Stimulated activated CD4-positive, alpha-beta T cell treated with anti-CD3 and anti-CD28 coated beads, Interleukin-2, amount 100 ng/mL, for 24 hours (primary cell): Measurements from ENCODE around the gene TRERF1.

Experiments used
- DNase-seq, 2 donors: peaks; one replicate each; pipeline ENCODE4 v3.0.0-alpha.2; 2020

TRERF1 gene

GRCh38 chr6:42268016-42268834 is 183.5 kb downstream of the TRERF1 start:
- DNase-seq, result no peak

DNA sequence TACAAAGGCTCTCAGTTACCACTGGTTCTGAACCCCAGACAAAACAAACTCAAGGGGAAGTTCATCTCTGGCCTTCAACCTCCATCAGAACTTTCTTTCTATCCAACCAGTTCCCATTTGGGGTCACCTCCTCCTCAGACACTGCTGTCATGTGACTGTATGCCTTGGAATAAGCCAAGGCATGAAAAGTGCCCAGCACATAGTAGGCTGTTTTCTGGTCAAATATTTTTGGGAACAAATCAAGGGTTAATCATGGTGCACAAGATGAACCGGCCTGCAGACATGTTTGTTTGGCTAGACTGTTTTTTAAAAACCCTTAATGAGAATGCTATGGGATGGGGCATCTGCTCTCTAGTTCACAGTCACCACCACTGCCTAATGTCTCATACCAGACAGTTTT is 185.2 kb downstream of the TRERF1 start:
- no peak for DNase-seq

GRCh38 chr6:42264852-42265390 is 186.8 kb downstream of the TRERF1 start:
- no peak for DNase-seq

DNA sequence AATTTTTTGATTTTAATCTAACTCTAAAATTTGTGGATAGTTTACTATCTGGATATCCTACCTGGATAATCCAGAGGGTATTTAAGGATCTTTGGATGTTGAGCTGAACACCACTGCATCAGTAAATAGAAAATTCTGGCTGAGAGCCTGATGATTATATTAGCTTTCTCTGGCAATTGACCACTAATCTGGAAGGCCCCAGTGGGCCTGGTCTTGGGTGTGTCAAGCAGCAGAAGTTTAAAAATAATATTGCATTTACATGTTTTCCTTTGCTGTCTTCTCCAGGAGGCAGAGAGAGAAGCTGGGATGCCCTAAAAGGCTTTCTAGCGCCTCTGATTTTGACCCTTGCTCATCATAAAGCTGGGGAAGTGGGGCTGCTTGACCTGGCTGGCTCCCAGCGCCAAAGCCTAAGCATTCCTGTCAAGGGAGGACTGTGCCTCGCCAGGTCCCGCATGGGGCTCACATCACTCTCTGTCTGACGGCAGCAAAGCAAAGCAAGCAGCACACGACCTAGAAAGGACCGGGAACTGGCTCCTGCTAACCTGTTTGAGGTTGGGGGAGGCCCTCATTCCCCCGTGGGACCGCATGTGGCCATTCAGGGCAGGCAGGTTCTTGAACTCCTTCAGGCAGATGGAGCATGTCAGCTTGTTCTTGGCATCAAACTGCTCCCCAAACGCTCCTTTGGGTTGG is 187.4 kb downstream of the TRERF1 start:
- DNase-seq, result no peak

- no peak for DNase-seq
These were observed 188.5 kb downstream of the TRERF1 start for GRCh38 chr6:42263165-42263728.

- DNase-seq, result peak; percentile 54 to 58
These were observed 190.8 kb downstream of the TRERF1 start for GRCh38 chr6:42260972-42261371.

DNA sequence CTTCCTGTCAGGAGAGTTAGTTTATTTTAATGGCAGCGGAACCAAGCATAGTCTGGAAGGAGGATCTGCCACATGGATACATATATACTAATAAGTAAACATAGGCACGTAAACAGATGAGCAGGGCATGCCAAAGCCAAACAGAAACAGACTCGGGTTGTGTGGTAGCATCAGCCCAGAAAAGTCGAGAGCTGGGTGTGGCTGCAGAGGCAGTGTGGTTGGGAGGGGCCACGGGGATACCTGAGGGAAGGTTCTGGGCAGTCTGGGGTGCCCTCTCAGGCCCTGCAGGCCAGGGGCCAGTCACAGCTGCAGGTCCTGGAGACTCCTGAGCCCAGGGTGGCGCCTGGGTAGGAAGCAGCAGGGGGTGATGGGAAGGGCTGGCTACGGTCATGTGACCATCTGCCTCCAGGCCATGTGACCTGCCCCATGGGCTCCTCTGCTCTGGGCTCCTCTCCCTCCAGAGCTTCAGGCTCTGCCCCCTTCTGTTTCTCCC is 191.3 kb downstream of the TRERF1 start:
- DNase-seq, result no peak

DNA sequence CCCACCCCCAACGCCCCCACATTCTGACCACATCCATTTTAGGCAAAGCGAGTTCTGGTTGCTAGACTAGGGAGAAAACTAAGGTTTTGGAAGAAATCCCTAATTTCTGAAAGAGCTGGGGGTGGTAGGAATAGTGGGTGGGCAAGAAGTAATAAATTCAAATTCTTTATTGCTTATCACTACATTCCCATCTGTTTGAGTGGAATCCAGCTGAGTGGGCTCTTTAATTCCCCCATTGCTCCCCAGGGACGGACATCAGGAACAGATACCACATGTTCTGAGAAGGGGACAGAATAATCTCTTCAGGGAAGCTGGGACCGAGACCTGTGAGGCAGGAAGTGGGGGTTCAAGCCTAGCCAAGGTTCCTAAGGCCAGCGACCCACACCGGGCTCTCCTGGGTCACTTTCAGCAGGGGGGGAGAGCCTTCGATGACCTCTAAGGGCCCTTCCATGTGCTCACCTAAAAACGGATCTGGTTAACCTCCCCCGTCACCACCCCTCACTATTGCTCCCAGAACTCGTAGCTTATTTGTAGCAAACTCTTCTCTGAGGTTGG is 191.8 kb downstream of the TRERF1 start:
- DNase-seq, result no peak

GRCh38 chr6:42259286-42259685 is 192.4 kb downstream of the TRERF1 start:
- no peak for DNase-seq

GRCh38 chr6:42257614-42258013 is 194.1 kb downstream of the TRERF1 start:
- no peak for DNase-seq

GRCh38 chr6:42257063-42257462 is 194.7 kb downstream of the TRERF1 start:
- DNase-seq, result no peak

DNA sequence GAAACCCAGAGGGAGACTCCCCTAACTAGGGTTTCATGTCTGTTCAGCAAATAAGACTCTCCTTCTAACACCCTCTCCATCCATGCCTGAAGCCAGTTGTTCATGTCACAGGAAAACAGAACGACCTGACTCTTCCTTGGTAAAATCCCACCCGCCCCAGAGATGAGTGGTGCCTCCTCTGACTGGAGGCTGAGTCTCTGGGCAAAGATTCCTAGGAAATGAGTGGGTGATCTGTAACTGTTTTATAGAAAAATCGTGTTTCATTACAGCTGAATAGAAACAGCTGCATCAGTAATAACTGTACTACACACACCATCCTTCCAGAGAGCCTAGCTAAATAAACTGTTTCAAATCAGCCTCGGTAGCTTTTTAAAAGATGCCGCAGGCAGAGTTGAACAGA is 196.7 kb downstream of the TRERF1 start:
- DNase-seq, result no peak

GRCh38 chr6:42254505-42254904 is 197.2 kb downstream of the TRERF1 start:
- no peak for DNase-seq

- no peak for DNase-seq
These were observed 199.7 kb downstream of the TRERF1 start for GRCh38 chr6:42251911-42252637.

DNA sequence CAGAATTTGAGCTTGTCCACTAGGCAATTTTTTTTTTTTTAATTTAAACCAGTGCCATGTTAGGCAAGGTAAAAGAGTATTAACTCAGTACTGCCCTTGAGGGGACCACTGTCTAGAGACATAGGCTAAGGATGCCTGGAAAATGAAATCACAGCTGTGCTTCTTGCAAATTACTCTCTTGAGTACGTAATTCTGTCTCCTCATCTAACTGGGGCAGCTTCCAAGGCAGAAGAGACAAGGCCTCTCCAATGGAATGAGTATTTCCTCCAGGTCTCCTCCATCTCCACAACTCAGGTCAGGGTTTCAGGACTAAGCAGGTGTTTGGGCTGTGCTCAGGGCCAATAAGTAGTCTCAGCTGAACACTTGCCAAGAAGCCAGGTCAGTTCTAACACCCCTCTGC is 200.2 kb downstream of the TRERF1 start:
- DNase-seq, result no peak

DNA sequence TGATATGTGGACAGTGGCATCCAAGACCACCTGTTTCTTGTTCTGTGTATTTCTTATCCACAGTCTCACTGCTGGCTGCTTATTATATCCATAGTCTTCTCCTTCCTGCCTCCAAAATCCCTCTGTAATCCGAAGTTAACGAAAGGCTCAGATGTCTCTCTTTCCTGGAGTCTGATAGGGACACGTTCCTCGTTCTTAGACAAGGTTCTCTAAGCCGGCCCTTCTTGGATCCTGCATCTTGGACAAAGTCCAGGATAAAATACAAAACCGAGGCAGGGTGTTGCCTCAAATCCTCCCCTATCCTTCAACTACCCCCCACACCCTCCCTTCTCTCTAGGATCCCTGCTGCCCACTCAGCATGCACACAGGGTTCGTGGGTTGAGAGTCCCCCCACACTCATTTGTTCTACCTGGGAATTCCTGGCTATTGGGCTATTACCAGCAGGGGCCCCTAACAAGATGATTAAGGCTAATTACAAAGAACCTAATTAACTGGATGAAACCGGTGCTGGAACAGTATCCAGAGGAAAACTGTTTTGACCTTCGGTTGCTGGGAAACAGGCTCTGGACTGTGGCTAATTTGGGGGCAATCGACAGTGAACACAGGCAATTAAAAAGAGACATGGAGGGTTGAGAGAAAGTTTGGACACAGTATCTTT is 201.3 kb downstream of the TRERF1 start:
- DNase-seq, result no peak

DNA sequence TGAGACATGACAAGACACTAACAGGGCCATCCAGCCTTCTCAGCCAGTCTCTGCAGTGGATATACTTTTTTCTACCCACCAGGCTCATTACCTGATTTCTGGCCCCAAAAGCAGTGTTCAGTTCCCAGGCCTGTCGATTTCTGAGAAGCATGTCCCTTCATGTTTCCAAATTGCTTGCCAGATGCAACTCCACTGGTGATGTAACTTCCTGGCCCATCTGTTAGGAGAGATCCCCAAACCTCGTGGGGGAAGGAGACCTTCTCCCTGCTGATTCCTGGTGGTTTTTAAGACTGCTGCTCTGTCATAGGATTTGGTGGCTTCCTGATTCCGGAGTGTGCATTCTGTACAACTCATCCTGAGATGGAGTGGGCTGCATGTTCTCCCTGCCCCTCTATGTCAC is 202.4 kb downstream of the TRERF1 start:
- DNase-seq, result no peak

GRCh38 chr6:42243046-42243445 is 208.7 kb downstream of the TRERF1 start:
- no peak for DNase-seq

DNA sequence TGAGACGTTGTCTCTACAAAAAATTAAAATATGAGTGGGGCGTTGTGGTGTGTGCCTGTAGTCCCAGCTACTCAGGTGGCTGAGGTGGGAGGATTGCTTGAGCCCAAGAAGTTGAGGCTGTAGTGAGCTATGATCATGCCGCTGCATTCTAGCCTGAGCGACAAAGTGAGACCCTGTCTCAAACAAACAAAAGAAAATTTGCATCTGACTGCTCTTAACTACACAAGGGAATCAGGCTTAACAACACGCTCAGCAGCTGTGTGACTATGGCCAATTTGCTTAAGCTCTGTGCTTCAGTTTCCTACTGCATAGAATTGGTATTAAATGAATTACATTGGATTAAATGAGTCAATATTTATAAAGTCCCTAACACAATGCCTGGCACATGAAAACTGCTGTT is 209.8 kb downstream of the TRERF1 start:
- no peak for DNase-seq

- DNase-seq, result no peak
These were observed 211.9 kb downstream of the TRERF1 start for GRCh38 chr6:42239736-42240375.

GRCh38 chr6:42239333-42239732 is 212.4 kb downstream of the TRERF1 start:
- no peak for DNase-seq

- DNase-seq, result no peak
These were observed 213.9 kb downstream of the TRERF1 start for GRCh38 chr6:42237857-42238256.
